BJ (cell line): ENCODE results near the gene C17orf50. TPM values are rescaled to one million over a fixed set of nuclear protein-coding genes. Genes with fewer than 3 reads are reported as not detected.

Experiments used
- CTCF ChIA-PET: fragments of 350-600 bp; formaldehyde crosslinking; extraction: SDS; loops from one replicate; lab custom pipeline; 2021; ENCODE audit warnings: antibody characterized with exemption, inconsistent platforms; lab: Yijun Ruan, JAX
- POLR2A ChIA-PET: fragments of 300-600 bp; sonication (Branson Sonifier 250); formaldehyde crosslinking; extraction: SDS; loops from one replicate; lab custom pipeline; 2021; ENCODE audit warnings: antibody characterized with exemption; lab: Charles Lee
- DNase-seq: peaks from one replicate; pipeline ENCODE4 v3.0.0-alpha.2; 2011; ENCODE audit warnings: low read depth
- H3K27me3 ChIP-seq: 2 replicates; pipeline ENCODE4 v1.6.0; 2011; ENCODE audit warnings: low read length; ENCODE audit not compliant: control insufficient read depth, insufficient read depth
- H3K36me3 ChIP-seq: 2 replicates; pipeline ENCODE4 v1.5.1; 2011; ENCODE audit warnings: low read length; ENCODE audit not compliant: control insufficient read depth, insufficient read depth
- H3K4me3 ChIP-seq: 2 replicates; pipeline ENCODE4 v1.5.1; 2011; ENCODE audit warnings: low read depth, mild to moderate bottlenecking, control low read depth, low read length
- polyA plus RNA-seq: library from polyadenylated mRNA; depleted of rRNA; stranded (reverse); fragments of >200 nt; gene quantifications from 2 replicates; pipeline ENCODE4 v1.2.3, GENCODE V29; 2011
- TF ChIP-seq, protein P1 (sequence below): IDR thresholded peaks from 2 replicates; pipeline ENCODE4 v1.5.1; 2011; ENCODE audit warnings: low read depth, mild to moderate bottlenecking, control low read depth, inconsistent platforms, low read length, moderate library complexity; ENCODE audit not compliant: insufficient read depth

C17orf50 gene
- polyA plus RNA-seq, 1 experiment = not detected

DNA sequence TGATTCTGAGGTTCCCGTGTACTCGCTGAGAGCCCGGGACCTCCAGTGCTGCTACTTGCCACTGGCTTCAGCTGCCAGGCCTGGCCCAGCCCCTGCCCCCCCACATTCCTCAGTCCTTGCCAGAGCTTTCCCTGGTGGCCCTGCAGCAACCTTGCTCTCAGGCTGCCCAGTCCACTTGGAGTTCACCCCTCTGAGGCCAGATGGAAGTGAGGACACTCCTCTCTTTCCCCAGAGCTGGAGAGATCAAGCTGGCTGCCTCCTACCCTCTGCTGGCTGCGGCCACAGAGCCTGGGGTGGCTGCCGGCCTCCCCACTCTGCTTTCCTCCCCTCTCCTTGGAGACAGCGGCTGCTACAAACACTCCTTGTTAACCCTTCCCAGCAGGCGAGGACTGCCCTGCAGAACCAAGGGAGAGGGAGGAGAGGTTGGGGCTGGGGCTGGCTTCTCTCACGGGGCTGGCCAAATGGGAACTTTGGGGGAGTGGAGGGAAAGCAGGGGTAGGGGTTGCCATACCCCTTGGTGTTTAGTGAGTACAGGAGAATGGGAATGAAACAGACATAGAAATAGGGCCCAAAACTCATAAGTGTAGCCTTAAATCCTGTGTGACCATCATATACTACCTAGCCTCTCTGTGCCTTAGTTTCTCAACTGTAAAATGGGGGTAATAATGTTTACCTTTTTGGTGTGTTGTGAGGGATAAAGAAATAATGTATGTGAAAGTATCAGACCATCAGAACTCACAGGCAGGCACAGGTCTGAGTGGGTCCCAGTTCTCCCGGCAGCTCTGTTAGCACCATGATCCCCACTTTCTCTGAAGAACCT is 7.5 kb upstream of the C17orf50 start, which contains the start of gene GAS2L2:
Gene GAS2L2, minus strand, starts transcription at position 295 of the 820 bp plus-strand sequence. CDS start 389 bp downstream, outside the sequence.
- no peak within 1 kb of the TSS for H3K4me3 ChIP-seq
- POLR2A ChIA-PET = interaction anchor here (0.7 kb wide), 1 partner anchor 42 kb away, joined by 4 read pairs; no protein-coding TSS in a partner anchor
- peaks cover 18% of the 10 kb centered on the region for H3K27me3 ChIP-seq
- CTCF ChIA-PET = interaction anchor here (0.6 to 12.1 kb wide), 5 partner anchors 10 to 147 kb away, joined by 3 to 268 read pairs (median 4); no protein-coding TSS in a partner anchor
- DNase-seq = no peak
- no peaks in the 10 kb centered on the region for H3K36me3 ChIP-seq
- TF ChIP-seq, protein P1, sequence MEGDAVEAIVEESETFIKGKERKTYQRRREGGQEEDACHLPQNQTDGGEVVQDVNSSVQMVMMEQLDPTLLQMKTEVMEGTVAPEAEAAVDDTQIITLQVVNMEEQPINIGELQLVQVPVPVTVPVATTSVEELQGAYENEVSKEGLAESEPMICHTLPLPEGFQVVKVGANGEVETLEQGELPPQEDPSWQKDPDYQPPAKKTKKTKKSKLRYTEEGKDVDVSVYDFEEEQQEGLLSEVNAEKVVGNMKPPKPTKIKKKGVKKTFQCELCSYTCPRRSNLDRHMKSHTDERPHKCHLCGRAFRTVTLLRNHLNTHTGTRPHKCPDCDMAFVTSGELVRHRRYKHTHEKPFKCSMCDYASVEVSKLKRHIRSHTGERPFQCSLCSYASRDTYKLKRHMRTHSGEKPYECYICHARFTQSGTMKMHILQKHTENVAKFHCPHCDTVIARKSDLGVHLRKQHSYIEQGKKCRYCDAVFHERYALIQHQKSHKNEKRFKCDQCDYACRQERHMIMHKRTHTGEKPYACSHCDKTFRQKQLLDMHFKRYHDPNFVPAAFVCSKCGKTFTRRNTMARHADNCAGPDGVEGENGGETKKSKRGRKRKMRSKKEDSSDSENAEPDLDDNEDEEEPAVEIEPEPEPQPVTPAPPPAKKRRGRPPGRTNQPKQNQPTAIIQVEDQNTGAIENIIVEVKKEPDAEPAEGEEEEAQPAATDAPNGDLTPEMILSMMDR = no peak

DNA sequence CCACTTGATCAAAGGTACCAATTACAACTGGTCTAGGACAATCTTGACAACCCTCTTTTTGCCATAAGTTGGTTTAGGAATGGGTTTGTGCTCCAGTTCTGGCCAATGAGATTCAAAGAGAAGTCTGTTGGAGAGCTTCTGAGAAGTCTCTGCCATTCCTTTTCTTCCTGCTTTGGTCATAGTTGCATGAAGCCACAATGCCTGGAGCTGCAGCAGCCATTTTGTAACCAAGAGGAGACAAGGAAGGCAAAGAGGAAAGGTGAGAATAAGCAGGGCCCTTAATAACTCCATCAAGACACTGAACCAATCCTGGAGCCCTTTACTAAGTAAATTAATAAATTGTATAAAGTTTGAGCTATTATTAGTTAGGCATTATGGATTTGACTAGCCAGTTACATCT is 3.4 kb upstream of the C17orf50 start:
- ChIA-PET CTCF (interaction anchor here (1.0 to 4.1 kb wide), 6 partner anchors 8 to 145 kb away, joined by 3 to 21 read pairs (median 18); no protein-coding TSS in a partner anchor), POLR2A (no interaction called here)
- H3K27me3 ChIP-seq = peaks cover 5% of the 10 kb centered on the region
- TF ChIP-seq, protein P1 = no peak
- H3K4me3 ChIP-seq = no peak overlapping the region
- no peak for DNase-seq
- H3K36me3 ChIP-seq = no peaks in the 10 kb centered on the region

DNA sequence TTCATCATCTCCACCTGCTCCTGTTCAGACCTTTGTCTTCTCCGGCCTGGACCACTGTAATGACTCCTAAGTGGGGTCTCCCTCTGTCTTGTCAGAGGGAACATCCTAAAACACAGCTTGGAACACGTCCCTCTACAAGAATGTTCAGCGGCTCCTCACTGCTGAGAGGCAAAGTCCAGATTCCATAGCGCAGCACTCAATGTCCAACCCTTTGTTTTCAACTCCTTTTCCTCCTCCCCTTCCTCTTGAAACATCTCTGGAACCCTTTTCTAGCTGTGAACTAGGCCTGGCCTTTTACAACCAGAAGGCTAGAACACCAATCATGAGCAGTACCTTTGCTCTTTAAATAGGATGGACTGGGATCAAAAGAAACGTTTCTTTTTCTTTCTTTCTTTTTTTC is 914 bp downstream of the C17orf50 start:
- Histone ChIP-seq H3K4me3 (no peak overlapping the region), H3K36me3 (no peaks in the 10 kb centered on the region), H3K27me3 (peaks cover 5% of the 10 kb centered on the region)
- POLR2A ChIA-PET = no interaction called here
- no peak for DNase-seq
- CTCF ChIA-PET = interaction anchor here (0.5 to 14.9 kb wide), 4 partner anchors 14 to 1848 kb away, joined by 7 to 425 read pairs (median 66); partner anchors contain the start of gene TAF15
- TF ChIP-seq, protein P1 = no peak

DNA sequence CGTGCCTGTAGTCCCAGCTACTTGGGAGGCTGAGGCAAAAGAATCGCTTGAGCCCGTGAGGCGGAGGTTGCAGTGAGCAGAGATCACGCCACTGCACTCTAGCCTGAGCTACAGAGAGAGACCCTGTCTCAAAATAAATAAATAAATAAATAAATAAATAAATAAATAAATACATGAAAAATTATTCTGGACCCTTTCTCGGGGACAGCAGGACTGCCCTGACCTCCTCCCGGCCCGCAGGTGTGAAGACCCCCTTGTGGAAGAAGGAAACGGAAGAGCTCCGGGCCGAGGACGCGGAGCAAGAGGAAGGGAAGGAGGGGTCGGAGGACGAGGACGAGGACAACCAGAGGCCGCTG is 3.1 kb downstream of the C17orf50 start:
- peak overlapping the region; percentile 10; the same call in 1 of the 2 replicates for H3K4me3 ChIP-seq
- CTCF ChIA-PET = interaction anchor here (0.6 to 14.9 kb wide), 26 partner anchors 8 to 496 kb away, joined by 3 to 425 read pairs (median 8); partner anchors contain the start of genes GAS2L2, MMP28 and TAF15
- POLR2A ChIA-PET = interaction anchor here (0.7 to 0.9 kb wide), 2 partner anchors 45 to 196 kb away, joined by 3 to 8 read pairs; partner anchors contain the start of gene TAF15
- H3K27me3 ChIP-seq = peaks cover 8% of the 10 kb centered on the region
- H3K36me3 ChIP-seq = no peaks in the 10 kb centered on the region
- no peak for DNase-seq
- TF ChIP-seq, protein P1 = no peak
